ENCODE data around the gene PPP1R15A. TPM values are rescaled to one million over a fixed set of nuclear protein-coding genes. Genes with fewer than 3 reads are reported as not detected.

The PPP1R15A gene
- total and polyA plus RNA-seq, 2 donors (not counting 1 experiment from before 2014, with no cell fraction given): 46.3 to 166 TPM

- peak overlapping the region; percentile 78 to 99 (median 98) for H3K4me3 ChIP-seq (replicated peaks in 1 of 4; ENCODE audit: control extremely low read depth in 1 of 4, insufficient read depth in 1 of 4, low read depth in 3 of 4, low read length in 4 of 4)
- TF ChIP-seq, protein P1, sequence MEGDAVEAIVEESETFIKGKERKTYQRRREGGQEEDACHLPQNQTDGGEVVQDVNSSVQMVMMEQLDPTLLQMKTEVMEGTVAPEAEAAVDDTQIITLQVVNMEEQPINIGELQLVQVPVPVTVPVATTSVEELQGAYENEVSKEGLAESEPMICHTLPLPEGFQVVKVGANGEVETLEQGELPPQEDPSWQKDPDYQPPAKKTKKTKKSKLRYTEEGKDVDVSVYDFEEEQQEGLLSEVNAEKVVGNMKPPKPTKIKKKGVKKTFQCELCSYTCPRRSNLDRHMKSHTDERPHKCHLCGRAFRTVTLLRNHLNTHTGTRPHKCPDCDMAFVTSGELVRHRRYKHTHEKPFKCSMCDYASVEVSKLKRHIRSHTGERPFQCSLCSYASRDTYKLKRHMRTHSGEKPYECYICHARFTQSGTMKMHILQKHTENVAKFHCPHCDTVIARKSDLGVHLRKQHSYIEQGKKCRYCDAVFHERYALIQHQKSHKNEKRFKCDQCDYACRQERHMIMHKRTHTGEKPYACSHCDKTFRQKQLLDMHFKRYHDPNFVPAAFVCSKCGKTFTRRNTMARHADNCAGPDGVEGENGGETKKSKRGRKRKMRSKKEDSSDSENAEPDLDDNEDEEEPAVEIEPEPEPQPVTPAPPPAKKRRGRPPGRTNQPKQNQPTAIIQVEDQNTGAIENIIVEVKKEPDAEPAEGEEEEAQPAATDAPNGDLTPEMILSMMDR (conservative IDR thresholded peaks at IDR 0.05 in 1 of 2, IDR thresholded peaks at IDR 0.05 in 1 of 2; ENCODE audit: low read depth in 1 of 2, low read length in 2 of 2): no peak
- no peak for TF ChIP-seq EZH2 (IDR thresholded peaks at IDR 0.05; ENCODE audit: low read length, missing control alignments)
- peaks cover 22% of the 10 kb centered on the region for H3K36me3 ChIP-seq (ENCODE audit: control insufficient read depth, insufficient read depth, low read length)
- peaks cover 5% of the 10 kb centered on the region for H3K4me1 ChIP-seq (ENCODE audit: control insufficient read depth, extremely low read depth, insufficient read depth, low read length)
- peak overlapping the region; percentile 100 for H3K9ac ChIP-seq (ENCODE audit: insufficient read depth, low read length)
- no peaks in the 10 kb centered on the region for H3K27me3 ChIP-seq (ENCODE audit: control insufficient read depth, insufficient read depth, low read length)
- peaks cover 44% of the 10 kb centered on the region for H3K79me2 ChIP-seq (ENCODE audit: control insufficient read depth, insufficient read depth, low read length)
- no peaks in the 10 kb centered on the region for H4K20me1 ChIP-seq (ENCODE audit: control insufficient read depth, extremely low read depth, insufficient read depth, low read length)
- H3K4me2 ChIP-seq (ENCODE audit: extremely low read depth, insufficient read depth, low read length): peak overlapping the region; percentile 94
- no peaks in the 10 kb centered on the region for H3K9me3 ChIP-seq (ENCODE audit: control insufficient read depth, insufficient read depth, low read depth, low read length)
- peak overlapping the region; percentile 100 for H3K27ac ChIP-seq (ENCODE audit: insufficient read depth, low read length)
- peak; percentile 91 to 96 for DNase-seq (ENCODE audit: low read depth in 2 of 2)
- H2AFZ ChIP-seq (ENCODE audit: low read length): no peak overlapping the region
Observed at GRCh38 chr19:48872884-48873475, 759 bp downstream of the PPP1R15A start.

DNA sequence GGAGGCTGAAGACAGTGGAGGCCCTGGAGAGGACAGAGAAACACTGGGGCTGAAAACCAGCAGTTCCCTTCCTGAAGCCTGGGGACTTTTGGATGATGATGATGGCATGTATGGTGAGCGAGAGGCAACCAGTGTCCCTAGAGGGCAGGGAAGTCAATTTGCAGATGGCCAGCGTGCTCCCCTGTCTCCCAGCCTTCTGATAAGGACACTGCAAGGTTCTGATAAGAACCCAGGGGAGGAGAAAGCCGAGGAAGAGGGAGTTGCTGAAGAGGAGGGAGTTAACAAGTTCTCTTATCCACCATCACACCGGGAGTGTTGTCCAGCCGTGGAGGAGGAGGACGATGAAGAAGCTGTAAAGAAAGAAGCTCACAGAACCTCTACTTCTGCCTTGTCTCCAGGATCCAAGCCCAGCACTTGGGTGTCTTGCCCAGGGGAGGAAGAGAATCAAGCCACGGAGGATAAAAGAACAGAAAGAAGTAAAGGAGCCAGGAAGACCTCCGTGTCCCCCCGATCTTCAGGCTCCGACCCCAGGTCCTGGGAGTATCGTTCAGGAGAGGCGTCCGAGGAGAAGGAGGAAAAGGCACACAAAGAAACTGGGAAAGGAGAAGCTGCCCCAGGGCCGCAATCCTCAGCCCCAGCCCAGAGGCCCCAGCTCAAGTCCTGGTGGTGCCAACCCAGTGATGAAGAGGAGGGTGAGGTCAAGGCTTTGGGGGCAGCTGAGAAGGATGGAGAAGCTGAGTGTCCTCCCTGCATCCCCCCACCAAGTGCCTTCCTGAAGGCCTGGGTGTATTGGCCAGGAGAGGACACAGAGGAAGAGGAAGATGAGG, 1.5 kb downstream of the PPP1R15A start:
- Histone ChIP-seq H3K79me2 (ENCODE audit: control insufficient read depth, insufficient read depth, low read length) (peaks cover 44% of the 10 kb centered on the region), H4K20me1 (ENCODE audit: control insufficient read depth, extremely low read depth, insufficient read depth, low read length) (no peaks in the 10 kb centered on the region), H3K4me3 (replicated peaks in 1 of 4; ENCODE audit: control extremely low read depth in 1 of 4, insufficient read depth in 1 of 4, low read depth in 3 of 4, low read length in 4 of 4) (peak overlapping the region; percentile 78 to 99 (median 98)), H3K27me3 (ENCODE audit: control insufficient read depth, insufficient read depth, low read length) (no peaks in the 10 kb centered on the region), H3K9me3 (ENCODE audit: control insufficient read depth, insufficient read depth, low read depth, low read length) (no peaks in the 10 kb centered on the region), H2AFZ (ENCODE audit: low read length) (no peak overlapping the region), H3K36me3 (ENCODE audit: control insufficient read depth, insufficient read depth, low read length) (peaks cover 22% of the 10 kb centered on the region), H3K9ac (ENCODE audit: insufficient read depth, low read length) (peak overlapping the region; percentile 100), H3K27ac (ENCODE audit: insufficient read depth, low read length) (peak overlapping the region; percentile 100), H3K4me1 (ENCODE audit: control insufficient read depth, extremely low read depth, insufficient read depth, low read length) (peaks cover 4% of the 10 kb centered on the region), H3K4me2 (ENCODE audit: extremely low read depth, insufficient read depth, low read length) (peak overlapping the region; percentile 94)
- no peak for DNase-seq (ENCODE audit: low read depth in 2 of 2)
- no peak for TF ChIP-seq EZH2 (IDR thresholded peaks at IDR 0.05; ENCODE audit: low read length, missing control alignments)
- TF ChIP-seq, protein P1 (conservative IDR thresholded peaks at IDR 0.05 in 1 of 2, IDR thresholded peaks at IDR 0.05 in 1 of 2; ENCODE audit: low read depth in 1 of 2, low read length in 2 of 2): no peak

Data from fibroblast of lung (primary cell).